Cardiac muscle cell (in vitro differentiated cells and primary cell): ENCODE measurements around the gene ZIC2. TPM values are rescaled to one million over a fixed set of nuclear protein-coding genes. Genes with fewer than 3 reads are reported as not detected.

Experiments used
- DNase-seq, 2 donors: peaks; one replicate each; pipeline versions ENCODE4 v3.0.0 to v3.0.0-alpha.2; 2010 to 2017; ENCODE audit warnings: low read depth in 1 of 2, low spot score in 1 of 2
- H3K27ac ChIP-seq: fragments of 200-600 bp; sonication (generic); 2 replicates; pipeline ENCODE4 v1.5.1; 2016
- H3K27me3 ChIP-seq: fragments of 200-600 bp; sonication (generic); 2 replicates; pipeline ENCODE4 v1.6.0; 2016; ENCODE audit warnings: control low read depth
- H3K36me3 ChIP-seq: fragments of 200-600 bp; sonication (generic); 2 replicates; pipeline ENCODE4 v1.5.1; 2016; ENCODE audit warnings: control low read depth
- H3K4me1 ChIP-seq: fragments of 200-600 bp; sonication (generic); 2 replicates; pipeline ENCODE4 v1.8.1; 2017; ENCODE audit warnings: low read depth, mild to moderate bottlenecking, mixed run types
- H3K4me3 ChIP-seq: fragments of 200-600 bp; sonication (generic); 2 replicates; pipeline ENCODE4 v1.5.1; 2016; ENCODE audit warnings: mild to moderate bottlenecking
- H3K9me3 ChIP-seq: fragments of 200-600 bp; sonication (generic); 2 replicates; pipeline ENCODE4 v1.5.1; 2017; ENCODE audit warnings: low read depth, mild to moderate bottlenecking, control low read depth
- polyA plus RNA-seq: library from polyadenylated mRNA; unstranded; fragments of >200 nt; fragmentation: Nextera tagmentation; extraction: Ambion mirVana; gene quantifications from 2 replicates; pipeline ENCODE4 v1.2.1, GENCODE V29; 2016
- total RNA-seq: library from RNA; depleted of rRNA; stranded (reverse); fragments of >200 nt; gene quantifications from 2 replicates; pipeline ENCODE4 v1.2.3, GENCODE V29; 2016
- TF ChIP-seq, protein P1 (sequence below): IDR thresholded peaks from 2 replicates; pipeline ENCODE4 v1.5.1; 2012; ENCODE audit warnings: low read depth, mild to moderate bottlenecking, low read length

ZIC2 gene
- total and polyA plus RNA-seq, 2 experiments from 2014 or later = 0.06 to 0.21 TPM

DNA sequence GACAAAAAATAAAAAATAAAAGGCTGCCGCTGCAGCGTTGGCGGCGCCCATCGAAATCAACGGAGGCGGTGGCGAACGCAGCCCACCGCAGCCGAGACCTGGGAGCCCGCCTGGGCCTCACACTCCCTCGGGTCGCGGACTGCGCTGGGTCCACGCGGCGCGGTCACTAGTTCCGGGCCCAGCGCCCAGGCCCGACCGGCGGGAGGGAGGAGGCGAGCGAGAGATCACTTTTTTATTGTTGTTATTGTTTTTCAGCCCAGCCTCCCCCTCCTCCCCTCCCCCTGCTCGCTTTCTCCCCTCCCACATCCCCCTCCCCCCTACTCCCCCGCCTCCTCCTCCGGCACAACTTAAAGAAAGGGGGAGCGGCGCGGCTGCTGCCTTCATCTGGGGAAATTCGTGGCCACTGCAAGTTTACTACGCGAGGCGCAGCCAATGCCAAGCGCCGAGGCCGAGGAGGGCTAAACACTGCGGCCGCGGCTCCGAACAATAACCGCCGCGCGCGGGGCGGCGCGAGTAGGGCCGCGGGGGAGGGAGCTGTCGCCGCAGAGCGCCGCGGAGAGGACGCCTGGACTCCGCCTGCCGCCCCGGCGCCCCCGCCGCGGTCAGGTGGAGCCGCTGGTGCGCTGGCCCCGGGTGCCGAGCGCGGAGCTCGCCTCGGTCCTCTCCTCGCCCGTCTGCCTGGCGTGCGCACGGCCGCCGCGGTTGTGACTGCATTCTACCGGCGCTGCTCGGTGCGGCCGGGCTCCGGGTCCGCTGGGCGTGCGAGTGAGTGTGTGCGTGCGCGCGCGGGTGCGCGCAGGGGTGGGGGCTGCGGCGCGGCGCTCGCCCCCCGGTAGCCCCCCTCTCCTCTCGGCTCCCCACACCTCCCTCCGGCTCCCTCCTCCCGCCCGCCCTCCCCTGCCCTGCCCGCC is 505 bp upstream of the ZIC2 start:
- no peak overlapping the region for H3K27ac ChIP-seq
- no peaks in the 10 kb centered on the region for H3K4me1 ChIP-seq
- peaks cover 96% of the 10 kb centered on the region for H3K27me3 ChIP-seq
- peak overlapping the region; percentile 54 for H3K4me3 ChIP-seq
- no peaks in the 10 kb centered on the region for H3K36me3 ChIP-seq
- no peaks in the 10 kb centered on the region for H3K9me3 ChIP-seq
- TF ChIP-seq, protein P1, sequence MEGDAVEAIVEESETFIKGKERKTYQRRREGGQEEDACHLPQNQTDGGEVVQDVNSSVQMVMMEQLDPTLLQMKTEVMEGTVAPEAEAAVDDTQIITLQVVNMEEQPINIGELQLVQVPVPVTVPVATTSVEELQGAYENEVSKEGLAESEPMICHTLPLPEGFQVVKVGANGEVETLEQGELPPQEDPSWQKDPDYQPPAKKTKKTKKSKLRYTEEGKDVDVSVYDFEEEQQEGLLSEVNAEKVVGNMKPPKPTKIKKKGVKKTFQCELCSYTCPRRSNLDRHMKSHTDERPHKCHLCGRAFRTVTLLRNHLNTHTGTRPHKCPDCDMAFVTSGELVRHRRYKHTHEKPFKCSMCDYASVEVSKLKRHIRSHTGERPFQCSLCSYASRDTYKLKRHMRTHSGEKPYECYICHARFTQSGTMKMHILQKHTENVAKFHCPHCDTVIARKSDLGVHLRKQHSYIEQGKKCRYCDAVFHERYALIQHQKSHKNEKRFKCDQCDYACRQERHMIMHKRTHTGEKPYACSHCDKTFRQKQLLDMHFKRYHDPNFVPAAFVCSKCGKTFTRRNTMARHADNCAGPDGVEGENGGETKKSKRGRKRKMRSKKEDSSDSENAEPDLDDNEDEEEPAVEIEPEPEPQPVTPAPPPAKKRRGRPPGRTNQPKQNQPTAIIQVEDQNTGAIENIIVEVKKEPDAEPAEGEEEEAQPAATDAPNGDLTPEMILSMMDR = no peak
- peak; percentile 34 to 69 for DNase-seq

GRCh38 chr13:99982036-99982730 is 599 bp downstream of the ZIC2 start:
- Histone ChIP-seq H3K36me3 (no peaks in the 10 kb centered on the region), H3K27me3 (peaks cover 96% of the 10 kb centered on the region), H3K4me3 (peak overlapping the region; percentile 54), H3K27ac (no peak overlapping the region), H3K4me1 (no peaks in the 10 kb centered on the region), H3K9me3 (no peaks in the 10 kb centered on the region)
- DNase-seq = peak in 1 of 2 donors; percentile 62
- TF ChIP-seq, protein P1 = no peak

DNA sequence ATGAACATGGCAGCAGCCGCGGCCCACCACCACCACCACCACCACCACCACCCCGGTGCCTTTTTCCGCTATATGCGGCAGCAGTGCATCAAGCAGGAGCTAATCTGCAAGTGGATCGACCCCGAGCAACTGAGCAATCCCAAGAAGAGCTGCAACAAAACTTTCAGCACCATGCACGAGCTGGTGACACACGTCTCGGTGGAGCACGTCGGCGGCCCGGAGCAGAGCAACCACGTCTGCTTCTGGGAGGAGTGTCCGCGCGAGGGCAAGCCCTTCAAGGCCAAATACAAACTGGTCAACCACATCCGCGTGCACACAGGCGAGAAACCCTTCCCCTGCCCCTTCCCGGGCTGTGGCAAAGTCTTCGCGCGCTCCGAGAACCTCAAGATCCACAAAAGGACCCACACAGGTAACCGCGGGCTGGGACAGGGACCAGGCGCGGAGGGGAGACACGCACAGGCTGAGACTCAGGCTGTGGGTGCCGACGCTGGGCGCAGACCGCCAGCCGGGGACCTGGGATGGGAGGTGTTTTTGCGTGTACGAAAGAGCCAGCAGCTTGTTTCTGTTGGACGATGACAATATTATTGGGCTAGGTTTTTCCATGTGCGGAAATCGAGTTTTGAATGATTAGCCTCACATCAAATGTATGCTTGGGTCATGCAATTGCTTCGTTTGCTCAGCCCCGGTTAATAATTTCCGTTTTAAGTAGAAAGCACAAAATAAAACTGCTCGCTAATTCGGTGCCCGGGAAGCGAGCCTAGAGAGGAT is 1.3 kb downstream of the ZIC2 start:
- H3K36me3 ChIP-seq = no peaks in the 10 kb centered on the region
- TF ChIP-seq, protein P1 = no peak
- no peak overlapping the region for H3K27ac ChIP-seq
- no peaks in the 10 kb centered on the region for H3K4me1 ChIP-seq
- no peaks in the 10 kb centered on the region for H3K9me3 ChIP-seq
- H3K4me3 ChIP-seq = peak overlapping the region; percentile 54
- DNase-seq = peak in 1 of 2 donors; percentile 25
- peaks cover 96% of the 10 kb centered on the region for H3K27me3 ChIP-seq

DNA sequence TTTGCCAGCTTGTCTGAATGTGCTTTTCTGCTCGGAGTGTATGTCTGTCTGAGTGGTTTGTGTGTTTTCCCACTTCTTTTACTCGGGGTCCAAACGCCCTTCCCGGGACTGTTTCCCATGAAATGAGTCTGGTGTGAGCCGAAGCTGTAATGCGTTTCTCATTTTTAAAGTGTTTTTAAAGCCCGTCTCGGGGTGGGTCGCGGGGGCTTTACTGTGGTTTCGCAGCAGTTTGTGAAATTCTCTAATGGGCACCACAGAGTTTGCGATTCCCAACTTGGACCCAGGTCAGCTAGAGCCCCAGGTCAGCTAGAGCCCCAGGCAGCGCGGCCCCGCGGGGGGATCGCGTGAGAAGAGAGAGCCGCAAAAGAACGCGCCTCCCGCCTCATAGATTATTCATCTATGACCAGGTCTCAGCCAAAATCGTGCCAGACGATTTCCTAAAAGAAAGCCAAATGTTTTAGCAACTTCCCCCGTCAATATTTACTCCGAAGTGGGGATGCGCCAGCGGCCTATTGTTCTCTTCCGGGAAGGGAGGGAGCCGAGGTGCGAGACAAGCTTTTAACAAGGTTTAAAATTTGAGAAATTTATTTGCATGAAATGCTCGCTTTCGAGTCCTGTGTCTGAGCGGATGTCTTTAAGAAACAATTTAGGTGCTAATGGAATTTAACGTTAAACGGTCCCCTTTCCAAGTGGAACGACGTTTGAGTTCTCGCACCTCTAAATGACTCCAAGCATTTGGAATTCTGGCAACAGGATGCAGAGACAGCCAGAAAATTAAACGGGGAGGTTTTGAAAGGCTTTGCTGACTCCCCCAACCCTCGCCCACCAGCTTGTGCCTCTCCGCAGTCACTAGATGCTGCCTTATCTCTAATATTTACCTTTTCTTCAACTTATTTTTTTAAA is 2.2 kb downstream of the ZIC2 start:
- no peak overlapping the region for H3K4me3 ChIP-seq
- peak in 1 of 2 donors; percentile 16 for DNase-seq

More for the DNA sequence above, 2.2 kb downstream of the ZIC2 start:
- Histone ChIP-seq H3K36me3 (no peaks in the 10 kb centered on the region), H3K27me3 (peaks cover 96% of the 10 kb centered on the region), H3K4me1 (no peaks in the 10 kb centered on the region), H3K27ac (no peak overlapping the region), H3K9me3 (no peaks in the 10 kb centered on the region)
- TF ChIP-seq, protein P1 = no peak
